GM20431 (cell line): Measurements from ENCODE around the gene CDC45.
"Not testable (repeated sequence)": the region's sequence is repeated elsewhere in the genome, so short reads cannot be mapped to it uniquely, and the experiment has no call there.

Experiments used
- in situ Hi-C: fragments of 300-500 bp; cut with MseI, MboI; formaldehyde crosslinking; loops from one replicate; pipeline ENCODE4 v1.15.0; 2020; ENCODE audit warnings: low sequenced_read_pairs; ENCODE audit not compliant: unreplicated experiment

Gene CDC45

GRCh38 chr22:19522190-19522880 is 42.6 kb downstream of the CDC45 start:
- in situ Hi-C loops: no loop called here

- in situ Hi-C loops: no loop called here
Measured at GRCh38 chr22:19522881-19523239, 43.1 kb downstream of the CDC45 start.

- in situ Hi-C loops: no loop called here
Measured at GRCh38 chr22:19523240-19524169, 43.8 kb downstream of the CDC45 start.

GRCh38 chr22:19524170-19525115 is 44.7 kb downstream of the CDC45 start, which contains the start of gene CLDN5:
CLDN5 (minus strand) TSS chr22:19524410; CDS start chr22:19524255, 155 bp downstream.
- in situ Hi-C loops: no loop called here

- in situ Hi-C loops: no loop called here
Measured at GRCh38 chr22:19525116-19525660, 45.5 kb downstream of the CDC45 start.

GRCh38 chr22:19525666-19526065 is 45.9 kb downstream of the CDC45 start:
- in situ Hi-C loops: no loop called here

GRCh38 chr22:19526076-19526701 is 46.5 kb downstream of the CDC45 start:
- in situ Hi-C loops: no loop called here

- in situ Hi-C loops: no loop called here
Measured at GRCh38 chr22:19526702-19527111, 47.0 kb downstream of the CDC45 start.

GRCh38 chr22:19527321-19527721 is 47.6 kb downstream of the CDC45 start:
- in situ Hi-C loops: no loop called here

GRCh38 chr22:19527861-19528417 is 48.2 kb downstream of the CDC45 start:
- in situ Hi-C loops: no loop called here

GRCh38 chr22:19529811-19530210 is 50.1 kb downstream of the CDC45 start:
- in situ Hi-C loops: no loop called here

GRCh38 chr22:19530751-19531150 is 51.0 kb downstream of the CDC45 start:
- in situ Hi-C loops: no loop called here

GRCh38 chr22:19531327-19531726 is 51.6 kb downstream of the CDC45 start:
- in situ Hi-C loops: not testable (repeated sequence)

GRCh38 chr22:19533049-19533626 is 53.4 kb downstream of the CDC45 start:
- in situ Hi-C loops: no loop called here

GRCh38 chr22:19533857-19534256 is 54.1 kb downstream of the CDC45 start:
- in situ Hi-C loops: no loop called here

- in situ Hi-C loops: no loop called here
Measured at GRCh38 chr22:19535001-19535400, 55.3 kb downstream of the CDC45 start.

- in situ Hi-C loops: no loop called here
Measured at GRCh38 chr22:19536564-19536963, 56.8 kb downstream of the CDC45 start.

GRCh38 chr22:19537941-19538488 is 58.3 kb downstream of the CDC45 start:
- in situ Hi-C loops: no loop called here
